GM12892 (cell line): ENCODE data around the gene ZNF628.
A peak's percentile ranks its signal among the peaks of the same experiment; 100 is the strongest.

Experiments used
- DNase-seq: peaks from one replicate; pipeline ENCODE4 v3.0.0; 2011; ENCODE audit not compliant: insufficient read length
- FAIRE-seq: peaks from 2 replicates; lab custom pipeline; 2011; peaks lifted over from hg19 to GRCh38; lab: Jason Lieb, UNC
- POLR2A ChIP-seq: IDR thresholded peaks from 2 replicates; pipeline ENCODE4 v1.6.1; 2011; ENCODE audit warnings: low read depth, low read length, control low read depth
- POLR2AphosphoS5 ChIP-seq: IDR thresholded peaks from 2 replicates; pipeline ENCODE4 v1.6.1; 2011; ENCODE audit warnings: low read depth, low read length, control low read depth
- TAF1 ChIP-seq: IDR thresholded peaks from 2 replicates; pipeline ENCODE4 v1.6.1; 2011; ENCODE audit warnings: low read depth, mild to moderate bottlenecking, control low read depth, low read length, borderline replicate concordance

The ZNF628 gene

DNA sequence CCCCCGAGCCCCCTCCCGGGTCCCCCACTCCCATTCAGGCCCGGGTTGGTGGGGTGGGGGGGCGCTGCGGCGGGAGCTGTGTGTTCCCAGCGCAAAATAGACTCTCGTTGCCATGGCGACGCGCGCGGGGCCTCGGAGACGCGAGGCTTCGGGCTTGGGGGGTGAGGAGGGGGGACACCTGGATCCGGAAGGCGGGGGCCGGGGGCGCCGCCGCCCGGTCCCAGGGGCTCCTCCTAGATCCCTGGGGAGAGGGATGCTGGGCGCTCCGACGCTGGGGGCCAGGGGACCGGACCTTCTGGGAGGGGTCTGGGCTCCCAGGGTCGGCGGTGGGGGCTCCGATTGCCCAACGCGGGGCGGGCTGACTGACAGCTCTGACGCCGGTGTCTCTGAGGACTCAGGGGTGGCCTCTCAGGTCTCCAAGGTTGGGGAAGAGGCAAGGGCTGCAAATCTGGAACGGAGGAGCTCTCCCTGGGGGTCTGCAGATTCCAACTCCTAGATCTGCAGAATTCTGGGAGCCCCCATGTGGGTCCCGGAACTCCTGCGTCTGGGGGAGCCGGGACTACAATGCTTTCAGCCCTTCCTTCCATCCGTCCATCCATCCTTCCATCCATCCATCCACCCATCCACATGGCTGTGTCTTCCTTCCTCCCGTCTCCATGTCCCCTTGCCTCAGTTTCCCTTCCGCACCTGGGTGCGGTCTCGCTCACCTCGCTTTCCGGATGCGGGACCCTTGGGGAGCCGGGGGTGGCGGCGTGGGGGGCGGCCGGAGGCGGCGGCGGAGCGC lies 24.3 kb upstream of the ZNF628 start:
- no peak for TF ChIP-seq TAF1
- TF ChIP-seq POLR2A: no peak
- TF ChIP-seq POLR2AphosphoS5: no peak
- FAIRE-seq (no peak), DNase-seq (no peak)

DNA sequence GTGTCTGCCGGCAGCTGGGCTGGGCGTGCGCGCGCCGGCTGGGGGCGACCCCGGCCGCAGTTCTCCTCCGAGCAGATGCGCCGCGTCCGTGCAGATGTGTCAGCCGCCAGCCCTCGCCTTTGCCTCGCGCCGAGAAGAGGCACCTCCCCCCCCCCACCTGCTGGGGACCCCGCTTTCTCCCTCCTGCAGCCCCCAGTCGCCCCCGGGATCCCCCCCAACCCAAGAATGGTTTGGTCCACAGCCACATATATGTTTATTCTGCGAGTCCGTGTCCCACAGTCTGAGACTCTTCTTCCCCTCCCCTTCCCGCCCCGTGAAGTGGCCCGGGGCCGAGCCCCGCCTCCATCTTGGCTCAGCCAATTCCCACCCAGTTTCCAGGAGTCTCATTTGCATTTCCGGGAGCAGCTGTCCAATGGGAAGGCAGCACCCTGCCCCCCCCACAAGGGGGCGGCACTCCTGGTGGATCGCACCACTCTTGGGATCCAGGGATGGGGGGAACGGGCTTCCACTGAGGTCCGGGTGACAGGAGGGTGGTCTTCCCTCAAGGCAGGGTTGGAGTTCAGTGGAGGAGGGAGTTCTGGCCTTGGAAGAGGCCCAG lies 23.6 kb upstream of the ZNF628 start:
- FAIRE-seq (no peak), DNase-seq (no peak)
- TF ChIP-seq POLR2AphosphoS5 (no peak), TAF1 (no peak), POLR2A (no peak)

DNA sequence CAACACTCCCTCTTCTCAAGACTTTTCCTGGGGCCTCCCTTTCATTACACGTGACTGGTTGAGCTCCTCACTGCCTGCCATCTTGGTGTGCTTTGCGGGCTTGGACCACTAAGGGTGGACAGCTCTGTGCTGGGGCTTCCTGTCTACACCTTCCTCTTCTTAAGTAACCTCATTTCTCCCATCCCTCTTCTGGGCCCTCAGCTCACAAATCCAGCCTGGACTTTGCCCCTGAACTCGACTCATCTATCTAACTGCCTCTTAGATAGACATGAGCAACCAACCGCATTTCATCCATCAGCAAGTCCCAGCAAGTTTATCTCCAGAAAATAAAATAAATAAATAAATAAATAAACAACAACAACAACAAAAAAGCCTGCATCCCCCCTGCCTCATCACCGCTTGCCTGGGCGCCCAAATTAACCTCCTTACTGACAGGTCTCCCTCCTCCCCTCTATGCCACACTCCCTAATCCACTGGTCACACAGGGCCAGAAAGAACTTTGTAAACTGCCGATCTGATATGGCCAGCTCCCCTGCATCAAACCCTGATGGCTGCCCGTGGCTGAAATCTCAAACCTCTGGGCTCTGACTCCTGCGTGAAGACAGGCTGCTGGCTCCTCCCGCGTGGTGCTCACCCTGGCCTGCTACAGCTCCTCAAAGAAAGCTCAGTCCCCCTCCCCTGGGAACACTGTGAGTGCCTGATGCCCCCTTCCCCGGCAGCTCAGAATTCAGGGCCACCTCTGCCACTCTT lies 22.7 kb upstream of the ZNF628 start:
- TF ChIP-seq TAF1: no peak
- no peak for TF ChIP-seq POLR2A
- TF ChIP-seq POLR2AphosphoS5: no peak
- no peak for DNase-seq
- no peak for FAIRE-seq

DNA sequence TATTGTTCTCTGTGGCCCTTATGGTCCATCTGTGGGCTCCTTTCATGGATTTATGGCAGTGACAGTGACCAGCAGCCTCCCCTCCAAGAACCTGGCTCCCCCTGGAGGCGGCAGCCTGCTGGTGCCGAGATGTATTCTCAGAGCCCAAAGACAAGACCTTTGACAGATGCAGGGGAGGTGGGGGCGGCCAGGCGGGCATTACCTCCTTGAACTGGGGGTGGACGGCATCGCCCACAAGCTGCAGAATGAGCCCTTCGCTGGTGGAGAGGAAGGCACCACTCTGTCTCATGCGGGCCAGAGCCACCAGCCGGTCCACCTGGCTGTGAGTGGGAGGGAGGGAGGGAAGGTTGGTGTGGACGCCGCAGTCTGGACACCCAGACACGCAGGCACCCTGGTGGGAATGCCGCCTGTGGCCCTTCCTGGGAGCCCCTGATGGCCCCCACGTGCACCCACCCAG lies 21.6 kb upstream of the ZNF628 start:
- TF ChIP-seq POLR2A (no peak), TAF1 (no peak), POLR2AphosphoS5 (no peak)
- no peak for DNase-seq
- no peak for FAIRE-seq

DNA sequence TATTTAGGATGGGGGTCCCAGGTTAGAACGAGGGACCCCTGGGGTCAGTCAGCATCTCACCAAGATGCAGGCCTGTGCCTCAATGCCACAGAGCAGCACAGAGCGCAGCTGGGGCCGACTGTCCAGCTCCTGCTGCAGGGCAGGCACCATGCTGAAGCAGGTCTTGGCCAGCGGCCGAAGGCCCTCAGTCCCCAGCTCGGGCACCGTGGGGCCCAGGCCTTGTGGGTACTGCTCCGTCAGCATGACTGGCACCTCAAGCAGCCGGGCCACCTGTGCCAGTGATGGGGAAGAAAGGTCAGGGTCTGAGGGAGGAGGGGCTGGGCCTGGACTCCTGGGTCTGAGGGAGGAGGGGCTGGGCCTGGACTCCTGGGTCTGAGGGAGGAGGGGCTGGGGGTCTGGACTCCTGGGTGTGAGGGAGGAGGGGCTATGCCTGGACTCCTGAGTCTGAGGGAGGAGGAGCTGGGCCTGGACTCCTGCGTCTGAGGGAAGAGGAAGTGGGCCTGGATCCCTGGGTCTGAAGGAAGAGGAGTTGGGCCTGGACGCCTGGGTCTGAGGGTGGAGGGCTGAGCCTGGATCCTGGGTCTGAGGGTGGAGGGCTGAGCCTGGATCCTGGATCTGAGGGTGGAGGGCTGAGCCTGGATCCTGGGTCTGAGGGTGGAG lies 20.7 kb upstream of the ZNF628 start:
- FAIRE-seq: no peak
- TF ChIP-seq POLR2AphosphoS5 (no peak), TAF1 (no peak), POLR2A (no peak)
- no peak for DNase-seq

DNA sequence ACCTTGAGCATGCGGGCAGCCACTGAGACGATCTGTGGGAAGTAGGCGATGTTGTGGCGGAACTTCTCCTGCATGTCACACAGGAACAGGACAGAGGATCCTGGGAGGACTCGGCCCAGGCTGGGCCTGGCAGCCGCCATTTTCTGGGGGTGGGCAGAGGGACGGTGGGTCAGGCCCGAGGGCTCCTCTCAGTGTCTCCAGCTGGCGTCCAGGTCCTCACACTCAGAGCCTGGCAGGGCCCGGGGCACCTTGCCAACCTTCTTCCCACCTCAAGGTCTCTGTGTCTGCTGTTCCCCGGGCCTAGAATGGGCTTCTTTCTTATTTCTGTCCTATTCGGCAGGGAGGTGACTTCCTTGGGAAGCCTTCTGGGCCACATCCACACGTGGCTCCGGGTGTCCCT lies 20.1 kb upstream of the ZNF628 start:
- FAIRE-seq: no peak
- DNase-seq: no peak
- TF ChIP-seq POLR2AphosphoS5: no peak

DNA sequence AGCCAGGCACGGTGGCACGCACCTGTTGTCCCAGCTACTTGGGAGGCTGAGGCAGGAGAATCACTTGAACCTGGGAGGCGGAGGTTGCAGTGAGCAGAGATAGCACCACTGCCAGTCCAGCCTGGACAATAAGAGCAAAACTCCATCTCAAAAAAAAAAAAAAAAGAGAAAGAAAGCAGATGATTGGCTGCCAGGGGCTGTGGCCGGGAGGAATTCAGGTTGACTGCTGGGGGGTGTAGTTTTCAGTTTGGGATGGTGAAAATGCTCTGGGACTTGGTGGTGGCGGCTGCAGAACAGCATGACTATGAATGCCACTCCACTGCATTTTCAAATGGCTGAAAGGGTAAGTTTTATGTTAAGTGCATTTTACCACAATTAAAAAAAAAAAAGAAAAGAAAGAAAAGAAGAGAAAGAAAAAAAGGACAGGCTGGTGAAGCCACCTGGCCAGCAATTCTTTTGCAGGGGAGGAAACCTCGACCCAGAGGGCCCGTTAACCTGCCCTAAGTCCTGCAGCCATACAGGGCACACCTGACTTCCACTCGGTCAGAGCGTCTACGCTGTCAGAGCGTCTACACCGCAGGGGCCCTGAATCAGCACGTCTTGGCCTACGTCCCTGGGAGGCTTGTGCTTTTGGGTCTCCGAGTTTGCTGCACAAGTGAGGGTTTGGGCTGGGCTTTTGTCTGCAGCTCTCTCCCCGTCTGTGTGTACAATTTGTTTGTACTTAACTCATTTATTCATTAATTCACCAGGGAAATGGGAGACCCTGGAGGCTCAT lies 18.5 kb upstream of the ZNF628 start:
- FAIRE-seq (no peak), DNase-seq (no peak)
- no peak for TF ChIP-seq TAF1
- TF ChIP-seq POLR2AphosphoS5: no peak
- TF ChIP-seq POLR2A: no peak

DNA sequence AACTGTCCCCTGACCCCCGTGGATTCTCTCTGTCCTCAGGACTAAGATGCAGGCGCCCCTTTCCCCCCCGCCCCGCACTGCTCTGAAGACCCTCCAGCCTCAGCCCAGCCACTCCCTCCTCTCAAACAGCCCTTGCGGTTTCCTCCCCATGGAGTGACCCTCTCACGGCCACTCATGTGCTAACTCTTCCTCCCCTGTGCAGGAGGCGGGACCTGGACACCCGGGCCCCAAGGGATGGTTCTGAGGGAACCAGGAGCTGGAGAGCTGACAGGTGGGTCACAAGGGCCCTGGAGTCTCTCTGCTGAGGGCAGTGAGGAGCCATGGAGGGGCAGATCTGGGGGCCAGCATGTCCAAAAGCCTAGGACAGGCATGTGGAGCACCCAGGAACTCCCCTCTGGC lies 16.9 kb upstream of the ZNF628 start:
- TF ChIP-seq TAF1: no peak
- TF ChIP-seq POLR2A: no peak
- no peak for TF ChIP-seq POLR2AphosphoS5
- DNase-seq (no peak), FAIRE-seq (no peak)

DNA sequence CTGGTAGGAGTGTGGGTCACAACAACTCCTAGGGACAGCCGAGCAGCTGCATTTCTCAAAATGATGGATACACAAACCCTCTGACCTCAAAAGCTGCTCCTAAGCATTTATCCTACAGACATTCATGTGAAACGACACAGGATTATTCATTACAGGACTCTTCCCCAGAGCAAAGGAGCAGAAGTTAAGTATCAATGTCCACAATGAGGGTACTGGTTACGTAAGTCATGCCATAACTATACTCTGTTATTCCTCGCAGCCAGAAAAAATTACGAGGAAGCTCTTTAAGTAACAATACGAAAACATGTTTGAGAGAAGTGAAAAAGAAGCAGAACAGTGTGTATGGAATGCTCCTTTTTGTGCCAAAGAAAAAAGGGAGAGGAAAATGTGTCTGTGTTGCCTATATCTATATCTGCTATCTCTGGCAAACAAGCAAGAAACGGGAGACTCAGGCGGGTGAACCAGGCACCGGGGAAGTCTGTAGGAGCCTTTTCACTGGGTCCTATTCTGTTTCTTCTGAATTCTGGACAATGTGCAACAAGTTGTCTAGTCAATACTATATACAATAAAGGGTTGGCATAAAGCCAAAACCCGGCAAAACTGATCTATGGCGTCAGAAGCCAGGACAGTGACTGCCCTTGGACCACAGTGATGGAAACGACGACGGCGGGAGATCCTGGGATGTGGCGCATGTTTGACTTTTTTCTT lies 16.3 kb upstream of the ZNF628 start:
- DNase-seq (no peak), FAIRE-seq (no peak)
- no peak for TF ChIP-seq TAF1
- TF ChIP-seq POLR2AphosphoS5: no peak
- TF ChIP-seq POLR2A: no peak

DNA sequence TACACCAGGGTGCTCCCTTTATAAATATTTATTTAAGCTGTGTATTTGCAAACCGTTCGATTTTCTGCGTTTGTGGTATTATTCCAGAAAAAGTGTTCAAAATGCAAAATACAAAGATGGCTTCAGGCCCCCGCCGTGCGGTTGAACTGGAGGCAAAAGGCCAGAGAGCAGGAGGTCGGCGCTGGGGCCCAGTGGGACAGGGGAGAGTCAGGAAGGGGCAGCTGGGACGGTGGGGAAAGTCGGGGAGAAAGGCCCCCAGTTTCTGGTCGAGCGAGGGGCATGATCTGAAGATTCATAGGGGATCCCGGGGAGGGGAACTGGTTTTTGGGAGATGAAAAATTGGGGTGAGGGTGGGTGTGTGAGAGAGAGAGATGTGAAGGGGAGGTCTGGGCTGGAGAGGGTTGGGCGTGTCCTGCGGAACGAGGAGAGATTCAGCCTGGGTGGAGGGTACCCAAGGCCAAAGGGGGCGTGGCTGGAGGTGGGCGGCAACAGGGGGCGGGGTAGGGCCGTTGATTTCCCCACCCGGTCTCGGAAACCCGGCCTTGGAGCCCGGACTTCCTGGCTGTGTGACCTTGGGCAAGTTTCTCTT lies 15.7 kb upstream of the ZNF628 start:
- FAIRE-seq (peak; percentile 76), DNase-seq (no peak)
- no peak for TF ChIP-seq POLR2AphosphoS5
- no peak for TF ChIP-seq POLR2A
- no peak for TF ChIP-seq TAF1

DNA sequence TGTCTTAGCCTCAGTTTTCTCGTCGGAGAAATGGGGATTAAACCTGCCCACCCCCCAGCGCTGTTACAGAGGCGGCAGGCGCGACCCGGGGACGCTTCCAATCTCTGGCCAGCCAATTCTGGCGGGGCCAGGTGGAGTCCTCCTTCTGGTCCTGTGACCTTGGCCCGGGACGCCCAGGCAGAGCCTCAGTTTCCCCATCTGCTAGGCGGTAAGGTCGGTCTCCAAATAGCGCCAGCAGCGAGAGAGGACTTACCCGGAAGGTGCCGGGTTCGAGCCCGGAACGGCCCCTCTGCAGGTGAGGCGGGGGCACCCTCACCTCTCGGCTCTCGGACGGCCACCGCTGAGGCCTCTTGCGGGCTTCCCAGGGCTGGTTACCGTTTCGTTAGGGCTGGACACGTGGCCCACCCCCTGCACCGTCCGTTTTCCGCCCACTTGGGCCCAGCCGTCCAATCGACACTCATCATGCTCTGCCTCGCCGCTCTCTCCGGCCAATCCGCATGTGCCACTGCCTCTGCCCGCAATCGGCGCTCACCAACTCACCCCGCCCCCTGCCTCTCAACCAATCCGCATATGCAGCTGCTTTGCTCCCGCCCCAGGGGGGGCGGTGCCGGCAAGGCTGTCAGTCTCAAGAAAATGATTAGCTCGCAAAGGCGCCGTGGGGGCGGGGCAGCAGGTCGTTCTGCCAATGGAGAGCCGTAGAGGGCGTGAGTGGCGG lies 15.0 kb upstream of the ZNF628 start, which contains the start of gene ISOC2:
Gene ISOC2, minus strand, starts transcription at position 384 of the 715 bp plus-strand sequence. CDS start 5,156 bp downstream, outside the sequence.
- DNase-seq (peak; percentile 100), FAIRE-seq (peak; percentile 100)
- TF ChIP-seq POLR2A: peak; percentile 82; the same call in 1 of the 2 replicates
- no peak; the same call in 1 of the 2 replicates for TF ChIP-seq TAF1
- peak; percentile 82; the same call in 1 of the 2 replicates for TF ChIP-seq POLR2AphosphoS5
